ENCODE data around the gene PDCL2.
"Not testable (repeated sequence)": the region's sequence is repeated elsewhere in the genome, so short reads cannot be mapped to it uniquely, and the experiment has no call there.

Gene PDCL2

GRCh38 chr4:55588160-55588559 lies 3.9 kb downstream of the PDCL2 start:
- no peak for DNase-seq (ENCODE audit: low read depth in 2 of 2)

GRCh38 chr4:55582773-55583172 lies 9.3 kb downstream of the PDCL2 start:
- DNase-seq (ENCODE audit: low read depth in 2 of 2) = not testable (repeated sequence)

DNA sequence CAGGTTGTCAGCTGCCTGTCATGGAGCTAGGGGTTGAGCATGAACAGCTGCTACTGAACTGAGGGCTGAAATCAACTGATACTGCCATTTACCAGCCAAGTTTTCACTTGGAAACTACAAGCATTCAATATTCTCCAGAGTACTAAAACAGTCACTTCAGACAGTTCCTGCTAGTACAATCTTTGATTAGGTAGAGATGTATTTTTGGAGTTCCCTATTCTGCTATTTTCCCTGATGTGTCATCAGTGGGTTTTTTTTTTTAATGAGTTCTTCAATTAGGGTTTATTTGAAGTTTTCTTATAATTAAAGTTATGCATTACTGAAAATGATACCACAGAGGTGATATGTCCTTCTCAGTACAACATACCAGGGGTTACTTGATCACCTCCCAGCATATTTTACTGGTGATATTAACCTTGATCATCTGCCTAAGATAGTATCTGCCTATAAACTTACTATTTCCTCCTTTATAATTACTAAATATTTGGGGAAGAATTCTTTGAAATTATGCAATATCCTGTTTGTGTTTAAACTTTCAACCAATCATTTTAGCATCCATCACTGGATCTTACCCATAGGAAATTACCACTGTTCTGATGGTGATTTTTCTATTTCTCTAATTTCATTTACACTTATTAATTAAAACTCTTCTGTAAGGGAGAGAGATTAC lies 13.6 kb downstream of the PDCL2 start:
- DNase-seq (ENCODE audit: low read depth in 2 of 2) = no peak

DNA sequence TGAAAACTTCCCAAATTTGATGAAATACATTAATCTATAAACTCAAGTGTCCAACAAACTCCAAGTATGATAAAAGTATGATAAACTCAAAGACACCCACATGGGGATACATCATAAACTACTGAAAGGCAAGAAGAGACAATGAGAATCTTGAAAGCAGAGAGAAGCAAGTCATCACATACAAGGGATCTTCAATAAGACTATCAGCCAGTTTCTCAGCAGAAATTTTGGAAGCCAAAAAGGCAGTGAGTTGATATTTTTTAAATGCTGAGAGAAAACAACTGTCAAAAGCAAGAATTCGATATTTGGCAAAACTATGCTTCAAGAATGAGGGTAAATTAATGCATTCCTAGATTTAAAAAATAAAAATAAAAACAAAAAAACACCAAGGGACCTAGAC lies 16.5 kb downstream of the PDCL2 start:
- no peak for DNase-seq (ENCODE audit: low read depth in 2 of 2)

DNA sequence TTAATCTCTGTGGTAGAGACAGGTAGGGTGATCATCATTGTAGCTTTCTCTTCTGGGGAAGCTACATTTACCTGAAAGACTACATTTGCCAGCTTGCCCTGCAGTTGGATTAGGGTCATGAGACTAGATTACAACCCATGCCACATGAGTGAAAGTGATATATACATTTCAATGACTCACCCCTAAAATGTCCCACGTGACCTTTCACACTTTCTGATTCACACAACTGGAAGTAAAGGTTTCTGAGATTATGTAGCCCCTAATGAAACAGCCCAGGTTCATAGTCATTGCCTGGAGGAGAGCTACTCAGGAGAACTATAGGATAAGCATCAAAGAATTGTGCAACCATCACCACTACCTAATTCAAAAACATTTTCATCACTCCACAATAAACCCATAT lies 17.8 kb downstream of the PDCL2 start:
- DNase-seq (ENCODE audit: low read depth in 2 of 2) = no peak

DNA sequence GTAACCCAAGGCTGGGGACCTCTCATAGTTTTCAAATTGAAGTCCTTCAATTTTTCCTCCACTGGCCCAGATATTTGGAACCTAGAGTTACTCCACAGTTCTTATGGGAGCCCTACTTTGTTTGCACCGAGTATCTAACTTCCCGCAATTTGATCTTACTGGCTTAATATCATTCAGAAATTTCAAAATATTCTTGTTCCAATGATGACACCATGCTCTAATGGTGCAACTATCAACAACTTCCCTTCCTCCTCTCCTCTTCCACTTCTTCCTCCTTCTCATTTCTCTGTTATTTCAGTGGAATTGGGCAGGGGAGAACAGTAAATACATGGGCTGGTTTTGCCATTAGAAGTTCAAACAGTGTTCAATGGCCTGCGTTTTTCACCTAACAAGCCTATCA lies 20.2 kb downstream of the PDCL2 start:
- no peak for DNase-seq (ENCODE audit: low read depth in 2 of 2)

- DNase-seq (ENCODE audit: low read depth in 2 of 2) = no peak
Observed at GRCh38 chr4:55568905-55569504, 23.0 kb downstream of the PDCL2 start.

DNA sequence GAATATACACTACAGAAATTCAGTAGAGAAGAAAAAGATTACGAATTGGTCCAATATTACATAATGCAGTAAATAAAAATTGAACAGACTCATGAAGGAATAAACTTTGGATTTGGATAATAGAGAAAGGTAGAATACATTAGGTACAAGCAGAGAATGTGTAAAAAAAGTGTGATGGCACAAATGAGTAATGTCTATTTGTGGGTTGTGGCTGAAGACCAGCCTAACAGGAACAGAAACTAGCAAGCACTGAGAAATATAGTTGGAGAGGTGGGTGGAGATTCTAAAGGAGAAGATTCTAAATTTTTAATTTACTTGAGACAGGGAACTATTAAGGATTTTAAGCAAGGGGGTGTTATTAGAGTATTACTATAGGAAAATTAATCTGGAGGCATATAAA lies 30.2 kb downstream of the PDCL2 start:
- DNase-seq (ENCODE audit: low read depth in 2 of 2) = no peak

DNA sequence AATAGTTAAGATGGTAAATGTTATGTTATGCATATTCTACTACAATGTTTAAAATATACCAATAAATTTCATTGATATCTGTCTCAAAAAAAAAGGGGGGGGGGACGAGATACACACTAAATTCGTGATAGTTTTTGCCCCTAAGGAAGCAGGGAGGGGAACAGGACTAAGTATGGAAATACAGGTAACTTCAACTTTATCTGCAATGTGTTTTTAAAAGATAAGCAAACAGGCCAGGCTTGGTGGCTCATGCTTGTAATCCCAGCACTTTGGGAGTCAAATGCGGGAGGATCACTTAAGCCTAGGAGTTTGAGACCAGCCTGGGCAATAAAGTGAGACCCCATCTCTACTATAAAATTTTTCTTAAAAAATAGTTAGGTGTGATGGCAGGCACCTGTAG lies 31.9 kb downstream of the PDCL2 start:
- DNase-seq (ENCODE audit: low read depth in 2 of 2) = no peak

DNA sequence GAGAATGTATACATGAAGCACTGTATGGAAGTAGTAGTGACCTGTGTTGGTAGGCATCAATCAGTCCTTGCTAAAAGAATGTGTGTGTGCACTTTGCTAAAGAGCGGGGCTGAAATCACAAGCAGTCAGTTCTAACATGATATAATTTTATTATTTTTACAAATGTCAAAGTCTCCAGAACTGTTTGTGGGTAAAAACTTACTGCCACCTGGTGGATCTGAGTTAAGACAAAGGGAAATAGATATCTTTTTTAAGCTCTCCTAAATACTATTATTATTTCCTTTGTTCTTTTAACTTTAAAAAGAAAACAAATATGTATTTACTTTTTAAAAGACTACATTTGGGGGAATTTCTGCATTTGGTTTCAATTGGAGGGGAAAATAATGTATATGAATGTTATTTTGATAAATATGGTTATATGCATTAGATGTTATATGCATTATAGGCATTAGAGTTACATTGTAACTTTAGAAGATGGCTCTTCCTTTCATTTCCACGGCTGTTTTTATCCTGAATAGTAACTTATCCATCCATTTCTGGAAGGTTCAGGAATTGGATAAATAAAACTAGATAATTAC lies 37.5 kb downstream of the PDCL2 start:
- DNase-seq (ENCODE audit: low read depth in 2 of 2) = no peak

DNA sequence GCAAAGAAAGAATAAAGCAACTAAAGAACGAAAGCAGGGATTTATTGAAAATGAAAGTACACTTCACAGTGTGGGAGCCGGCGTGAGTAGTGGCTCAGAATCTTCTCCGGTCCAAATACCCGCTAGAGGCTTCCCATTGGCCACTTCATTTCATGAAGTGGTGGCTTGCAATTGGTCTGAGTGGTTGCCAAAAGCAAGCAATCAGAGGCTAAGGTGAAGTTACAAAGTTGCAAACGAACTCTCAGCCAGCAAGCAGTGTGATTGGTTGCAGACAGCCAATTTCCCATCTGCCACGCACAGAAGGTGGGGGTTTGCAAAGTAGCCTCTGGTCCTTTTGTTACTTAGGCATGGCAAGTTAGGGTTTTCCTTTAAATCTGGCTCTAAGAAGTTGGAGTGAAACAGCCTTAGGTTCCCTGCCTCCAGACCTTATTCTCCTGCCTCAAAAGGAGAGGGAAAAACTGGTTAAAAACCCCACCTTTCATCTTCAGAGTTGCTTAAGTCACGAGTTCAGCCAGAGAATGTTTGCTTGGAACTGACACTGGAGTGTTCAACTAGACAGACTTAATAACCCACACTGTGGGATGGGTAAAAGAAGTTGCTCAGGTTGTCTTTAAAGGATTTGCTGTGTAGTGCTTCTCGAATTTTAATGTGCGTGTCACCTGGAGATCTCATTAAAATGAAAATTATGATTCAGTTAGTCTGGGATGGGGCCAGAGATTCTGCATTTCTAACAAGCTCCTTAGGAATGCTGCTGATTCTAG lies 38.4 kb downstream of the PDCL2 start:
- DNase-seq (ENCODE audit: low read depth in 2 of 2) = no peak

- not testable (repeated sequence) for DNase-seq (ENCODE audit: low read depth in 2 of 2)
Observed at GRCh38 chr4:55551964-55552363, 40.1 kb downstream of the PDCL2 start.

GRCh38 chr4:55549888-55550287 lies 42.2 kb downstream of the PDCL2 start:
- DNase-seq (ENCODE audit: low read depth in 2 of 2) = no peak

GRCh38 chr4:55547918-55548317 lies 44.1 kb downstream of the PDCL2 start:
- DNase-seq (ENCODE audit: low read depth in 2 of 2) = no peak

DNA sequence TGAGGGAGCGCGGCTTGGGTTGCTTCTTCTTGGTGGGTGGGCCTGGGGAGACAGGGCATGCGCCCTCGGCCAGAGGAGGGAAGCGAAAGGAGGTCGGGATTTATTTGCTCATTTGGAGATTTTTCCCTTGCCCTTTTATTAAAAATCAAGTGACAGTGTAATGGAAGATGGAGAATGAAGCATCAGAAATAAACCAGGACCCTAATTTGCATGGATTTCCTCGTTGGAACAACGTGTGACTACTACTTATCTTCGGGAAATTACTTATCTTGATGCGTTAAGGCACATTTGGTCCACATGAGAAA lies 44.6 kb downstream of the PDCL2 start:
- DNase-seq (ENCODE audit: low read depth in 2 of 2) = no peak

DNA sequence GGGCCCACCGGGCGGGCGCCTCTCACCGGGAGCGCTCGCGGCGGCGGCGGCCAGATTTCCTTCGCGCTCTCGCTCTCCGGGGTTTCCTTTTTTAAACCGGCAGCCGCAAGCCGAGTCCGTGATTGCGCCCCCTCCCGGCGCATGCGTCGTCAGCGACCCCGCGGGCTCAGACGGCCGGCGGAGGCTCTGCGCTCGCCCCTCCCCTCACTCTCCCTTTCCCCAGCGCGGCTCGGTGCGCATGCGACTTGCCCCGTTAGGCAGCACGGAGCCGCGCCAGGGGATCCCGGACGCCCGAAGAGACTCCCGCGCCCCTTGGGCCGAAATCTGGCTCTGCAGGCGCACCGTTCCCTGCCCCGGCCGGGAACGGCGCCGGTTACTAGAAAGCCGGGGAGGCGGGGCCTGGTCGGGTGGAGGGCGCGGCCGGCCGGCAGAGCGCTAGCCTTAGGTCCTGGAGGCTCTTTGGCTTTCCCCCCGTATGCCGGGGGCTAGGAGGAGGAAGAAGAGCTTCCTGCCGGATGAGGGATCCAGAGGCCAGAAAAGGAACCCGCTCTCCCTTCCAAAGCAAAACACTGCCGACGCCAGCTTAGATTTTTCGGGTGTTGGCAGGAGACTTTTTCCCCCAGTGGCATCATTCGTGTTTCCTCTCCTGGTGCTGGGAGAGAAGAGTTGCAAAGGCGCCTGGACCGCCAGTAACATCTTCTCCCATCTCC lies 45.1 kb downstream of the PDCL2 start, which contains the start of gene CLOCK:
CLOCK (minus strand) TSS at position 154 of the 710 bp plus-strand sequence. CDS start 64,124 bp downstream, outside the sequence.
- DNase-seq (ENCODE audit: low read depth in 2 of 2) = peak; percentile 66 to 70

- no peak for DNase-seq (ENCODE audit: low read depth in 2 of 2)
Observed at GRCh38 chr4:55546506-55546755, 45.6 kb downstream of the PDCL2 start.

- peak; percentile 19 to 43 for DNase-seq (ENCODE audit: low read depth in 2 of 2)
Observed at GRCh38 chr4:55545641-55546505, 46.2 kb downstream of the PDCL2 start.

DNA sequence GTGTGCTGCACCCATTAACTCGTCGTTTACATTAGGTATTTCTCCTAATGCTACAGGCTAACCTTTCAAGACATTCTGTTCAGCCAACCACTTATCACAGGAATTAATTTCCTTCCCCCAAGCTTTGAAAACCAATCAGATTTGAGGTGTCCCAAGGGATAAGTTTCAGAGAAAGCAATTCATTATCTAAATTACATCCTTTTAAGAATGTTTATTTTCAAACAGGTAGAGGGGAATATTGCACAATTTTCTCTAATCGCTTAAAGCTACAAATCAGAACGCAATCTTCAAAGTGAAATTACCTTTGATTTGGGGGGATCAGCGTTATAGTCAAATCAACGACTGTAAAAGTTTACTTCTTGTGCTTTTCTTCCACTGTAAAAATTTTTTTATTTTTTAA lies 46.9 kb downstream of the PDCL2 start:
- no peak for DNase-seq (ENCODE audit: low read depth in 2 of 2)

GRCh38 chr4:55543858-55544257 lies 48.2 kb downstream of the PDCL2 start:
- no peak for DNase-seq (ENCODE audit: low read depth in 2 of 2)

- DNase-seq (ENCODE audit: low read depth in 2 of 2) = no peak
Observed at GRCh38 chr4:55540271-55540670, 51.8 kb downstream of the PDCL2 start.

Data from stimulated activated CD8-positive, alpha-beta memory T cell treated with anti-CD3 and anti-CD28 coated beads, Interleukin-15, amount 100 ng/mL, for 4 hours (primary cell).